ENCODE measurements around the gene TMEM108. TPM values are rescaled to one million over a fixed set of nuclear protein-coding genes. Genes with fewer than 3 reads are reported as not detected.

The TMEM108 gene
- total RNA-seq, 4 donors from 2014 or later, result 0.54 to 2.9 (median 1.4) TPM

DNA sequence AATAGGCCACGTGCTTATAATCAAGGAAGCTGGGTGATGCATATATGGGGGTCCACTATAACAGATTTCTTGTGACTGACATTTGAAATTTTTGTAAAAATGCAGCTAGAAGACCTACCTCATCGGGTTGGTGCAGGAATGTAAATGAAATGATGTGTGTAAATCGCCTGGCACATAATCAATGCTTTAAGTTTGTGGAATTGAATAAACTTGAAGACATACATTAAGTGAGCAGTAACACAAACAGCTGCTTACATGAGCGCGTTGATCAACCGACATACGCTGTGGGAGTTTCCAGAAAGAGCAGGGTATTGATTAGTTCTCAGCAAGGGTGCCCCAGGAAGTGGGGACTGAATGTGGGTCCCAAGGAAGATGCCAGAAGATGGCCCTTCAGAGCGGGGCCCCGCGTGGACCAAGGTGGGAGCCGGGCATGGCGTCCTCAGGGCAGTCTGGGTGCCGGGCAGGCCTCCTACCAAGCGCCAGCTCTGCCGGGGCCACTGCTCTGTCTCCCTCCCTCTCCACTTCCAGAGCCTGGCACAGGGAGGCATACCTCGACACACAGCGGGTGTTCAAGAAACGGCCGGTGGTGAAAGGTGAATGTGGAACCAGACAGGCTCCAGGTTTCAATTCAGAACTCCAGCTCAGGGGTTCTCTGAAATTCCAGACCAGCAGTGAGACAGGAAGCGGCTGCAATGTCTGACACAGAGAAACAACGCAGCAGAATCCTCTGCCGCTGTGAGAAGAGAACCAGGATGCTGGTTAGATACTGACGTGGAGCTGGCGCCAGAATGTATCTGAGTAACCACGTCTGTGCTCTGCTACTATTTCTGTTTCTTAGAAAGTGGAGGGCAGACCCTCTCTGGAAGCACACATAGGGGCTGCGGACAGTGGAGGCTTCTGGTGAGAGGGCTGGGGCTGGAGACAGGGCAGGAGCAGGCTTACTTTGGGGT is 374.3 kb downstream of the TMEM108 start:
- intact Hi-C loops (cut with DNase I; ENCODE audit: low total_unique reads), result no loop called here
- WGBS, 2 donors, result 66 to 69% methylated on average over 26 of the region's 26 CpGs
- DNase-seq (ENCODE audit: low spot score in 2 of 2), result no peak
- TF ChIP-seq, protein P1, sequence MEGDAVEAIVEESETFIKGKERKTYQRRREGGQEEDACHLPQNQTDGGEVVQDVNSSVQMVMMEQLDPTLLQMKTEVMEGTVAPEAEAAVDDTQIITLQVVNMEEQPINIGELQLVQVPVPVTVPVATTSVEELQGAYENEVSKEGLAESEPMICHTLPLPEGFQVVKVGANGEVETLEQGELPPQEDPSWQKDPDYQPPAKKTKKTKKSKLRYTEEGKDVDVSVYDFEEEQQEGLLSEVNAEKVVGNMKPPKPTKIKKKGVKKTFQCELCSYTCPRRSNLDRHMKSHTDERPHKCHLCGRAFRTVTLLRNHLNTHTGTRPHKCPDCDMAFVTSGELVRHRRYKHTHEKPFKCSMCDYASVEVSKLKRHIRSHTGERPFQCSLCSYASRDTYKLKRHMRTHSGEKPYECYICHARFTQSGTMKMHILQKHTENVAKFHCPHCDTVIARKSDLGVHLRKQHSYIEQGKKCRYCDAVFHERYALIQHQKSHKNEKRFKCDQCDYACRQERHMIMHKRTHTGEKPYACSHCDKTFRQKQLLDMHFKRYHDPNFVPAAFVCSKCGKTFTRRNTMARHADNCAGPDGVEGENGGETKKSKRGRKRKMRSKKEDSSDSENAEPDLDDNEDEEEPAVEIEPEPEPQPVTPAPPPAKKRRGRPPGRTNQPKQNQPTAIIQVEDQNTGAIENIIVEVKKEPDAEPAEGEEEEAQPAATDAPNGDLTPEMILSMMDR (IDR thresholded peaks at IDR 0.05), result no peak
- no peak for TF ChIP-seq POLR2A (IDR thresholded peaks at IDR 0.05)
- no peak overlapping the region for H3K4me3 ChIP-seq (ENCODE audit: low read depth, poor library complexity, severe bottlenecking)

GRCh38 chr3:133413161-133414020 is 375.2 kb downstream of the TMEM108 start:
- intact Hi-C loops (cut with DNase I; ENCODE audit: low total_unique reads), result no loop called here
- H3K4me3 ChIP-seq (ENCODE audit: low read depth, poor library complexity, severe bottlenecking), result no peak overlapping the region
- 18 to 28% methylated on average over 17 of the region's 17 CpGs for WGBS, 2 donors

GRCh38 chr3:133414021-133414392 is 375.8 kb downstream of the TMEM108 start:
- TF ChIP-seq, protein P1 (IDR thresholded peaks at IDR 0.05), result no peak
- TF ChIP-seq POLR2A (IDR thresholded peaks at IDR 0.05), result no peak
- intact Hi-C loops (cut with DNase I; ENCODE audit: low total_unique reads), result no loop called here
- no peak for DNase-seq (ENCODE audit: low spot score in 2 of 2)
- WGBS, 2 donors, result 84 to 86% methylated on average over 4 of the region's 4 CpGs
- no peak overlapping the region for H3K4me3 ChIP-seq (ENCODE audit: low read depth, poor library complexity, severe bottlenecking)

More at GRCh38 chr3:133413161-133414020, 375.2 kb downstream of the TMEM108 start:
- TF ChIP-seq, protein P1 (IDR thresholded peaks at IDR 0.05), result no peak
- no peak for TF ChIP-seq POLR2A (IDR thresholded peaks at IDR 0.05)
- no peak for DNase-seq (ENCODE audit: low spot score in 2 of 2)

GRCh38 chr3:133418361-133418760 is 380.2 kb downstream of the TMEM108 start:
- no peak for TF ChIP-seq POLR2A (IDR thresholded peaks at IDR 0.05)
- TF ChIP-seq, protein P1 (IDR thresholded peaks at IDR 0.05), result no peak
- 74 to 80% methylated on average over 7 of the region's 7 CpGs for WGBS, 2 donors
- intact Hi-C loops (cut with DNase I; ENCODE audit: low total_unique reads), result no loop called here
- H3K4me3 ChIP-seq (ENCODE audit: low read depth, poor library complexity, severe bottlenecking), result no peak overlapping the region
- DNase-seq (ENCODE audit: low spot score in 2 of 2), result no peak

- 90 to 91% methylated on average over 15 of the region's 15 CpGs for WGBS, 2 donors
- no peak overlapping the region for H3K4me3 ChIP-seq (ENCODE audit: low read depth, poor library complexity, severe bottlenecking)
- no peak for DNase-seq (ENCODE audit: low spot score in 2 of 2)
- no peak for TF ChIP-seq POLR2A (IDR thresholded peaks at IDR 0.05)
- TF ChIP-seq, protein P1 (IDR thresholded peaks at IDR 0.05), result no peak
- intact Hi-C loops (cut with DNase I; ENCODE audit: low total_unique reads), result no loop called here
Measured at GRCh38 chr3:133419151-133419909, 381.1 kb downstream of the TMEM108 start.

Measured in lower leg skin (tissue), 4 donors.